ENCODE measurements around the gene NPIPB2.

The NPIPB2 gene

GRCh38 chr16:11890231-11890965 is 51.4 kb downstream of the NPIPB2 start:
- TF ChIP-seq CTCF (IDR thresholded peaks at IDR 0.05; ENCODE audit: low read depth, low read length) = no peak
- no peak overlapping the region for H3K4me3 ChIP-seq (ENCODE audit: low read depth, low read length)

- no peak for TF ChIP-seq CTCF (IDR thresholded peaks at IDR 0.05; ENCODE audit: low read depth, low read length)
- H3K4me3 ChIP-seq (ENCODE audit: low read depth, low read length) = no peak overlapping the region
Observed at GRCh38 chr16:11886881-11887280, 55.0 kb downstream of the NPIPB2 start.

GRCh38 chr16:11884035-11884434 is 57.8 kb downstream of the NPIPB2 start:
- TF ChIP-seq CTCF (IDR thresholded peaks at IDR 0.05; ENCODE audit: low read depth, low read length) = no peak
- H3K4me3 ChIP-seq (ENCODE audit: low read depth, low read length) = no peak overlapping the region

- H3K4me3 ChIP-seq (ENCODE audit: low read depth, low read length) = no peak overlapping the region
- TF ChIP-seq CTCF (IDR thresholded peaks at IDR 0.05; ENCODE audit: low read depth, low read length) = no peak
Observed at GRCh38 chr16:11880007-11880406, 61.8 kb downstream of the NPIPB2 start.

- TF ChIP-seq CTCF (IDR thresholded peaks at IDR 0.05; ENCODE audit: low read depth, low read length) = no peak
- no peak overlapping the region for H3K4me3 ChIP-seq (ENCODE audit: low read depth, low read length)
Observed at GRCh38 chr16:11877374-11877773, 64.5 kb downstream of the NPIPB2 start.

Data from WI38 (cell line).